ENCODE results near the gene TEX26. TPM values are rescaled to one million over a fixed set of nuclear protein-coding genes. Genes with fewer than 3 reads are reported as not detected.

TEX26 gene
- polyA plus RNA-seq, 1 of the 3 experiments (the other 2 are of a cell fraction) = not detected

DNA sequence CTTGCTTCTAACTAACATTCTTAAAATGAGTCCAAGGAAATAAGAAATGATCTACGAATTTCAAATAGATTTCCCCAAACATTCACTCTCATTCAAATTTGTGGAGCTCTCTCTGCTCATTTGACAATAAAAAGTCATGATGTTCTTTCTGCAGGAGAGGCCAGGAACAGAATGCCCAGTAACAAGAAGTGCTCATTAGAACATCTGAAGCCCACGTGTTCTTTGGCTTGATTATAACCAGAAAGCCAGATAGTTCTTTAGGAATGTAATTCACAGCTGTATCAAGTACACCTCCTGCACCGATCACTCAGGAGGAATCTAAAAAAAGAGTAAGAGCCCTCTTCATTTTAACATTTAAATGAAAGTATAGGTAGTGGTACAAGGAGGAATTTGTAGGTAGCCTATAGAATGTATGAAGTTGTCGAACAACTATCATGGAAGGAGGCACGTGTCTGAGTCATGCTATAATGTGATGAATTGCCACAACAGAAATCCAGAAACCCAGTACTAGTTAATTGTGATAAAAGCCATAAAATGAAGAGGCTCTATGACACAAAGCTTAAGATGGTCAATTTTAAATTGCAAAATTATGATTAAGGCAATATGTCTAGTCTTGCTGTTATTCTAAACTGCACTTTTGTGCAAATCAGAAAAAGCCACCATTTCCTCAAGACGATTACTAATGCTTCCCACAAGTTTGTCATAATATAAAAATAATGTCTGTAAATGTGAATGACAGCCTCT lies 13.6 kb upstream of the TEX26 start:
- H4K20me1 ChIP-seq (ENCODE audit: insufficient read depth) = no peaks in the 10 kb centered on the region
- TF ChIP-seq, protein P1, sequence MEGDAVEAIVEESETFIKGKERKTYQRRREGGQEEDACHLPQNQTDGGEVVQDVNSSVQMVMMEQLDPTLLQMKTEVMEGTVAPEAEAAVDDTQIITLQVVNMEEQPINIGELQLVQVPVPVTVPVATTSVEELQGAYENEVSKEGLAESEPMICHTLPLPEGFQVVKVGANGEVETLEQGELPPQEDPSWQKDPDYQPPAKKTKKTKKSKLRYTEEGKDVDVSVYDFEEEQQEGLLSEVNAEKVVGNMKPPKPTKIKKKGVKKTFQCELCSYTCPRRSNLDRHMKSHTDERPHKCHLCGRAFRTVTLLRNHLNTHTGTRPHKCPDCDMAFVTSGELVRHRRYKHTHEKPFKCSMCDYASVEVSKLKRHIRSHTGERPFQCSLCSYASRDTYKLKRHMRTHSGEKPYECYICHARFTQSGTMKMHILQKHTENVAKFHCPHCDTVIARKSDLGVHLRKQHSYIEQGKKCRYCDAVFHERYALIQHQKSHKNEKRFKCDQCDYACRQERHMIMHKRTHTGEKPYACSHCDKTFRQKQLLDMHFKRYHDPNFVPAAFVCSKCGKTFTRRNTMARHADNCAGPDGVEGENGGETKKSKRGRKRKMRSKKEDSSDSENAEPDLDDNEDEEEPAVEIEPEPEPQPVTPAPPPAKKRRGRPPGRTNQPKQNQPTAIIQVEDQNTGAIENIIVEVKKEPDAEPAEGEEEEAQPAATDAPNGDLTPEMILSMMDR (IDR thresholded peaks at IDR 0.05) = no peak
- no peak for TF ChIP-seq NFIC (IDR thresholded peaks at IDR 0.05; ENCODE audit: borderline replicate concordance)
- TF ChIP-seq TAF1 (IDR thresholded peaks at IDR 0.05; ENCODE audit: borderline replicate concordance, low read depth, low read length) = no peak
- no peak for TF ChIP-seq FOSL2 (IDR thresholded peaks at IDR 0.05; ENCODE audit: borderline replicate concordance, low read depth)
- no peak for TF ChIP-seq EZH2phosphoT487 (IDR thresholded peaks at IDR 0.05; ENCODE audit: borderline replicate concordance, low read depth)
- TF ChIP-seq JUND (IDR thresholded peaks at IDR 0.05) = no peak
- no peak for TF ChIP-seq ELF1 (IDR thresholded peaks at IDR 0.05)
- TF ChIP-seq MAX (IDR thresholded peaks at IDR 0.05; ENCODE audit: low read depth) = no peak
- TF ChIP-seq RAD21 (IDR thresholded peaks at IDR 0.05; ENCODE audit: low read length) = no peak
- TF ChIP-seq GABPA (IDR thresholded peaks at IDR 0.05; ENCODE audit: low read depth) = no peak
- no peak for TF ChIP-seq POLR2AphosphoS5 (IDR thresholded peaks at IDR 0.05; ENCODE audit: low read depth, low read length)
- TF ChIP-seq, protein P2, sequence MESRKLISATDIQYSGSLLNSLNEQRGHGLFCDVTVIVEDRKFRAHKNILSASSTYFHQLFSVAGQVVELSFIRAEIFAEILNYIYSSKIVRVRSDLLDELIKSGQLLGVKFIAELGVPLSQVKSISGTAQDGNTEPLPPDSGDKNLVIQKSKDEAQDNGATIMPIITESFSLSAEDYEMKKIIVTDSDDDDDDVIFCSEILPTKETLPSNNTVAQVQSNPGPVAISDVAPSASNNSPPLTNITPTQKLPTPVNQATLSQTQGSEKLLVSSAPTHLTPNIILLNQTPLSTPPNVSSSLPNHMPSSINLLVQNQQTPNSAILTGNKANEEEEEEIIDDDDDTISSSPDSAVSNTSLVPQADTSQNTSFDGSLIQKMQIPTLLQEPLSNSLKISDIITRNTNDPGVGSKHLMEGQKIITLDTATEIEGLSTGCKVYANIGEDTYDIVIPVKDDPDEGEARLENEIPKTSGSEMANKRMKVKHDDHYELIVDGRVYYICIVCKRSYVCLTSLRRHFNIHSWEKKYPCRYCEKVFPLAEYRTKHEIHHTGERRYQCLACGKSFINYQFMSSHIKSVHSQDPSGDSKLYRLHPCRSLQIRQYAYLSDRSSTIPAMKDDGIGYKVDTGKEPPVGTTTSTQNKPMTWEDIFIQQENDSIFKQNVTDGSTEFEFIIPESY (IDR thresholded peaks at IDR 0.05; ENCODE audit: borderline replicate concordance, low read depth) = no peak
- TF ChIP-seq RFX5 (IDR thresholded peaks at IDR 0.05; ENCODE audit: low read length) = no peak
- no peaks in the 10 kb centered on the region for H3K27me3 ChIP-seq (ENCODE audit: insufficient read depth)
- H3K4me2 ChIP-seq = no peak overlapping the region
- ChIA-PET CTCF (interaction anchor here (0.8 to 1.3 kb wide), 3 partner anchors 26 to 786 kb away, joined by 3 read pairs; no protein-coding TSS in a partner anchor), POLR2A (interaction anchor here (0.6 kb wide), 1 partner anchor 80 kb away, joined by 3 read pairs; no protein-coding TSS in a partner anchor)
- H3K36me3 ChIP-seq (replicated peaks in 1 of 2; ENCODE audit: control insufficient read depth in 1 of 2, insufficient read depth in 2 of 2, low read length in 1 of 2) = no peaks in the 10 kb centered on the region
- no peaks in the 10 kb centered on the region for H3F3A ChIP-seq (replicated peaks; ENCODE audit: insufficient read depth)
- H3K79me2 ChIP-seq (ENCODE audit: insufficient read depth) = no peaks in the 10 kb centered on the region
- no peak overlapping the region for H2AFZ ChIP-seq (ENCODE audit: low read depth)
- H3K9me3 ChIP-seq = no peaks in the 10 kb centered on the region
- no peak overlapping the region for H3K9ac ChIP-seq
- H3K9me2 ChIP-seq = no peaks in the 10 kb centered on the region
- no peak overlapping the region for H3K4me3 ChIP-seq (ENCODE audit: low read depth in 2 of 2, low read length in 1 of 2)
- 0 out of 4 replicates have a peak overlapping the region, but pooled peaks of 1 of the 2 experiments have one; percentile 5 for H3K27ac ChIP-seq (ENCODE audit: low read depth in 2 of 2, low read length in 1 of 2)
- DNase-seq = no peak
- WGBS (ENCODE audit: low lambda C conversion rate) = 64% methylated on average over 6 of the region's 6 CpGs
- H3K4me1 ChIP-seq (ENCODE audit: control insufficient read depth in 1 of 2, insufficient read depth in 2 of 2, low read depth in 1 of 2, low read length in 1 of 2) = peaks cover 0 to 28% of the 10 kb centered on the region in 2 experiments; a peak in 2 of 4 replicates

Data from SK-N-SH (cell line).